NOMO-1 treated with DMSO at 0.1 percent for 48 hours (cell line): Measurements from ENCODE around the gene SLC22A9.
A peak's percentile ranks its signal among the peaks of the same experiment; 100 is the strongest.
"Not testable (repeated sequence)": the region's sequence is repeated elsewhere in the genome, so short reads cannot be mapped to it uniquely, and the experiment has no call there.

Experiments
- DNase-seq: peaks from one replicate; lab custom pipeline; 2025; ENCODE audit not compliant: unreplicated experiment; lab: John Stamatoyannopoulos, UW

Gene SLC22A9

DNA sequence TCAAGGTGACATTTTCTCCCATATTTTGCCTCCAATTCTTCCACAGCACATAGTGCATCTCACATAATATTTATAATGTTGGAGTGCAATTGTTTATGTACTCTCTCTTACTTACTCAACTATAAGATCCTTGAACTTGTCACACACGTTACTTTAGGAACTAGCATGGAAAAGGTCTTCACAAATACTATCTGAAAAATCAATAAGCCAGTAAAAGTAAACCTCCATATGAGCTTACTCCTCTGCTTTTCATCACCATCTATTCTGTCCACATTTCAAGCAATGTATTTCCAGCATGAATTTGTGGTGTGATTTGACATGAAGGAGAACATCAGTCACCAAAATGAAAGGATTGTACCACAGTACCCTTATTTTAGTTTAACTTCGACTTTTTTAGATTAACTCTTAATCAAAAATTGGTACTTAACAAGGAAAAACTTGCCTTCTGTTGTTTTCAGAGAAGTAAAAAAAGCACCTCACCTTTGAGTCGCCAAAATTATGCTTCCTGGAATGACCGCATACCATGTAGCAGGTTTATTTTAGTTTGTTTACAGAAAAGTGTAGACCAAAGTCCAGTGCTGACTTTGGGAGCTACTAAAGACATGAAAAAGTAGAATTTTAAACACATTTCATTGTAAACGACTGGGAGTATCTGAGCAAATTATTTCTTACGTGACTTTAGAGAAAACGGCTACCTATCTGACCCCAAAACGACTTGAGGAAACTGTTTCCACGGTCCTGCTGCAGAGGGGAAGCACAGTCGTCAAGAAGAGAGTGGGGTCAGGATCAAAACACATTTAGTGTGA, at the start of gene SLC22A9:
Gene SLC22A9 (plus strand): TSS at position 621 of the 806 bp plus-strand sequence. CDS start 272 bp downstream, outside the sequence.
- DNase-seq, result no peak

DNA sequence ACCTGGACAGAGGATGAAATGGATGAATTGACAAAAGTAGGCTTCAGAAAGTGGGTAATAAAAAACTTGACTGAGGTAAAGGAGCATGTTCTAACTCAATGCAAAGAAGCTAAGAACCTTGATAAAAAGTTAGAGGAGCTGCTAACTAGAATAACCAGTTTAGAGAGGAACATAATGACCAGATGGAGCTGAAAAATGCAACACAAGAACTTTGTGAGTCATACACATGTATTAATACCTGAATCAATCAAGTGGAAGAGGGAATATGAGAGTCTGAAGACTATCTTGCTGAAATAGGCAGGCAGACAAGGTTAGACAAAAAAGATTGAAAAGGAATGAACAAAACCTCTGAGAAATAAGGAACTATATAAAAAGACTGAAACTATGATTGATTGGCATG, 47.9 kb upstream of the SLC22A9 start:
- no peak for DNase-seq

DNA sequence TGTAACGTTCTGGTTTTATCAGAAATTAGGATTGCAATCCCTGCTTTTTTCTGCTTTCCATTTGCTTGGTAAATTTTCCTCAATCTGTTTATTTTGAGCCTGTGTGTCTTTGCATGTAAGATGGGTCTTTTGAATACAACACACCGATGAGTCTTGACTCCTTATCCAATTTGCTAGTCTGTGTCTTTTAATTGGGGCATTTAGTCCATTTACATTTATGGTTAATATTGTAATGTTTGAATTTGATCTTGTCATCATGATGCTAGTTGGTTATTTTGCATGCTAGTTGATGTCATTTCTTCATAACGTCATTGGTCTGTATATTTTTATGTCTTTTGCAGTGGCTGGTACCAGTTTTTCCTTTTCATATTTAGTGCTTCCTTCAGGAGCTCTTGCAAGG, 34.5 kb upstream of the SLC22A9 start:
- not testable (repeated sequence) for DNase-seq

DNA sequence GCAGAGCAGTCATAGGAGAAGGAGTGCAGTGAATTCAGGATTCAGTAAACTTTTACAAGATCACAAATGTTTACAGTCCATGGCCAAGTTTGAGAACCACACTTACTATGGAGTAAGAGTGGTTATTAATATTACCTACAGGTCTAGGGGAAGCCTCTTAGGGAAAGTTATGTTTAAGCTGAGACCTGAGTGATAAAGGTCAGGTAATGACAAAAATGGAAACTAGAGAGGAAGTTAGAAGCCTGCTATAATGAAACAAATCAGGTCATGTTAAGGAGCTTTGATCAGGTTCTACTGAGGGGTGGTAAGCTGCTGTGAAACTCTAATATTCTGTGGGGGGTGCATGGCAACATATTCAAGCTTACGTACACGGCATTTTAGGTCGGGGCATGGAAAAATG, 32.5 kb upstream of the SLC22A9 start:
- no peak for DNase-seq

DNA sequence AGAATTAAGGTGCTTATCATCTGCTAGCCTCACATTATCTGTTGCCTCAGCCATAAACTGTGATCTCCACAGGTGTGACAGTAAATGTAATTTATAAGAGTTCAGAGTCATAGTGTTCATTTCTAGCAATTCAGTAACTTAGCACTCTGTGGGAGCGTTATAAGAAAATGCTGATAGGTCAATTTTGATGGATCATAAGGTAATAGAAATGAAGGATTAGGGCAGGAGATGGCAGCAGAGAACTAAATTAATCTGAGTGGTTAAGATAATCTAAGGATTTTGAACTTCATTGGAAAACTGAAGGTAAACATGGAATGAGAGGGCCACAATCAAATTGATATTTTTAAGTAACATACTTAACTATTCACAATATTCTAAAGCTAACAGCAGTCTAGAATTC, 26.5 kb upstream of the SLC22A9 start:
- no peak for DNase-seq

DNA sequence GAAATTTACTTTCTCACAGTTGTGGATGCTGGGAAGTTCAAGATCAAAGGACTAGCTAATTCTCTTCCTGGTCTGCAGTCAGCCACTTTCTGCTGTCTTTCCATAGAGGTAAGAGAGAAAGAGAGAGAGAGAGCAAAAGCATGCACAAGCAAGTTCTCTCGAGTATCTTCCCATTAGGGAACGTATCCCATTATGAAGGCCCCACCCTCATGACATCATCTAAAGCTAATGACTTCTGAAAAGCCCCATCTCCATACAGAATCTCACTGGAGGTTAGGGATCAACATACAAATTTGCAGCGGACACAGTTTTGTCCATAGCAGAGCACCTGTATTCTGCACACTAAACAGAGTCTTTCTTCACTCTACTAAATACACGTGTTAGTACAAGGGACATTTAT, 17.4 kb upstream of the SLC22A9 start:
- no peak for DNase-seq

DNA sequence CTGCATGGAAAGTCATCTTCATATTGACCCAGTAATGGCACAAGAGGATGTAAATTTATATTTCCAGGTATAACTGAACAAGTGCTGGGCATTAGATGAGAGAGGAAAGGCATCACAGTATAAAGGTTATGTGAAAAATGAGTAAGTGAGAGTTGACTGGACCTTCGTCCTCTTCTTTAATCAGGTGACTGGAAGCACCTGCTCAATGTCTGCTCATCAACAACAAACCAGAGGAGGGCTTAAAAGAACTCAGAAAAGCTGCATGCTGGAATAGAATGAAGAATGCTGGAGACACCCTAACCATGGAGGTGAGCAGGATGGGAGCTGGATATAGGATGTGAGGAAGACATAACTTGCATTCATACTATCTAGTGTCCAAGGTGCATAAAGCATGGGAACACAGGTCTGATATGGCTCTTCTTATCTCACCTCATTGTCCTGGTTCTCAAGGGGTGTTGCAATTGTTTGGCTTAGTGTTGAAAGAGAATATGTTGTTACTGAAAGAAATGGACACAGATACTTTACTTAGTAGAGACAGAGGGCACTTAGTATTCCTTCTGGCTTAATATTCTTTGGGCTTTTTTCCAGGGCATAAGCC, 7.3 kb upstream of the SLC22A9 start:
- no peak for DNase-seq

DNA sequence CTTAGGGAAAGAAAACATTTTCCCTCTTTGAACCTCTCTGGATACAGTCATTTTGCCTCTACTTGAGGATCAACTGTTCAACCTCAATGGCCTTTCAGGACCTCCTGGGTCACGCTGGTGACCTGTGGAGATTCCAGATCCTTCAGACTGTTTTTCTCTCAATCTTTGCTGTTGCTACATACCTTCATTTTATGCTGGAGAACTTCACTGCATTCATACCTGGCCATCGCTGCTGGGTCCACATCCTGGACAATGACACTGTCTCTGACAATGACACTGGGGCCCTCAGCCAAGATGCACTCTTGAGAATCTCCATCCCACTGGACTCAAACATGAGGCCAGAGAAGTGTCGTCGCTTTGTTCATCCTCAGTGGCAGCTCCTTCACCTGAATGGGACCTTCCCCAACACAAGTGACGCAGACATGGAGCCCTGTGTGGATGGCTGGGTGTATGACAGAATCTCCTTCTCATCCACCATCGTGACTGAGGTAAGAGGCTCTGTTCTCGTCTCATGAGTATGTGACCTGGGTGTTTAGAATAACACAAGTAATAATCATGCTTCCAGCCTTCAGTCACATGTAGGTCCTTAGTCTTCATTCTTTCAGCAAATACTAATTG, 495 bp downstream of the SLC22A9 start:
- no peak for DNase-seq

DNA sequence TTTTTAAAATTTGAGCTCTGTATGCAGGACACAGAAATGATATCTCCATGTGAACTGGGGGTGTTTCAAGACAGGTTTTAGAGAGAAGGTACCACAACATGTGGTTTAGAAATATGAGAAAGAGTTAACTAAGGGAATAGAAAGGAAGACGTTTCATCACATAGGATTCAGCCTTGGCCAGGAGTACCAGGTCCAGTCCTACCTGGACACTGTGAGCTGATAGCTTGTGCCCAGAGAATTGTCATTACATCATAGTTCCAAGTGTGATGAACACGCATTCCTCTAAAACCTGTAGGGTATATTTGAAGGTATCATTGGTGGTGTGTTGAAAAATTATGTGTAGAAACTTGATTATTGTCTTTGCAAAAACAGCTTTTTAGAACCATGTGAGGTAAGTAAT, 1.8 kb downstream of the SLC22A9 start:
- no peak for DNase-seq

DNA sequence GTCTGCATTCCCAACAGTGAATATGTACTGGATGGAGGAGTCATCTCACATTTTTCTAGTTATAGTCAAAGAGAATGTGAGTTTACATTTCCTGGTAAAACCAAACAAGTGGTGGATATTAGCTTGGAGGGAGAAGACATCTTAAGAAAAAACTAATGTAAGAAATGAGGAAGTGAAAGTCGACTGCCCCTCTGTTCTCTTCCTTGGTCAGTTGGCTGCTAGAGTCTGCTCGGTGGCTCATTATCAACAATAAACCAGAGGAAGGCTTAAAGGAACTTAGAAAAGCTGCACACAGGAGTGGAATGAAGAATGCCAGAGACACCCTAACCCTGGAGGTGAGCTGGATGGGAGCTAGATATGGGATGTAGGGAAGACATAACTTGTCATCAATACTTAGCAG, 5.8 kb downstream of the SLC22A9 start:
- peak; percentile 90 for DNase-seq

DNA sequence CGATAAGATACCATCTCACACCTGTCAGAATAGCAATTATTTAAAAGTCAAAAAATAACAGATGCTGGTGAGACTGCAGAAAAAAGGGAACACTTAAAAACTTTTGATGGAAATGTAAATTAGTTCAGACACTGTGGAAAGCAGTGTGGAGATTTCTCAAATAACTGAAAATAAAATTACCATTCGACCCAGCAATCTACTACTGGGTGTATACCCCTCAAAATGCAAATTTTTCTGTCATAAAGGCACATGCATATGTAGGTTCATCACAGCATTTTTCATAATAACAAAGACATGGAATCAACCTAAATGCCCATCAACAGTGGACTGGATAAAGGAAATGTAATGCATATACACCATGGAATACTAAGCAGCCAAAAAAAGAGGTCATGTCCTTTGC, 10.5 kb downstream of the SLC22A9 start:
- no peak for DNase-seq

DNA sequence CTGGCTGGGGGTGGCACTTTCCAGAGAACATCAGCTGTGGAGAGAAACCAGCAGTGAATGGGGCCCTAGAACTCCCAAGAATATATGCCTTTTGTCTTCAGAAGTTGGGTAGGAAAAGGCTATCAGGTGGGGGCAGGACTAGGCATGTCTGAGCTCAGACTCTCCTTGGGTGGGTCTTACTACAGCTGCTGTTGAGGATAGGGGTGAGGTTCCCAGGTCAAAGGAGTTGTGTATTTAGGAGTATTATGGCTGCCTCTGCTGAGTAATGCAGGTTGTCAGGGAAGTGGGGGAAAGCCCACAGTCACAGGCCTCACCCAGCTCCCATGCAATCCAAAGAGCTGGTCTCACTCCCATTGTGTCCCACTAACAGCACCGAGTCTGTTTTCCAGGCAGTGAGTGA, 26.1 kb downstream of the SLC22A9 start:
- DNase-seq, result no peak

DNA sequence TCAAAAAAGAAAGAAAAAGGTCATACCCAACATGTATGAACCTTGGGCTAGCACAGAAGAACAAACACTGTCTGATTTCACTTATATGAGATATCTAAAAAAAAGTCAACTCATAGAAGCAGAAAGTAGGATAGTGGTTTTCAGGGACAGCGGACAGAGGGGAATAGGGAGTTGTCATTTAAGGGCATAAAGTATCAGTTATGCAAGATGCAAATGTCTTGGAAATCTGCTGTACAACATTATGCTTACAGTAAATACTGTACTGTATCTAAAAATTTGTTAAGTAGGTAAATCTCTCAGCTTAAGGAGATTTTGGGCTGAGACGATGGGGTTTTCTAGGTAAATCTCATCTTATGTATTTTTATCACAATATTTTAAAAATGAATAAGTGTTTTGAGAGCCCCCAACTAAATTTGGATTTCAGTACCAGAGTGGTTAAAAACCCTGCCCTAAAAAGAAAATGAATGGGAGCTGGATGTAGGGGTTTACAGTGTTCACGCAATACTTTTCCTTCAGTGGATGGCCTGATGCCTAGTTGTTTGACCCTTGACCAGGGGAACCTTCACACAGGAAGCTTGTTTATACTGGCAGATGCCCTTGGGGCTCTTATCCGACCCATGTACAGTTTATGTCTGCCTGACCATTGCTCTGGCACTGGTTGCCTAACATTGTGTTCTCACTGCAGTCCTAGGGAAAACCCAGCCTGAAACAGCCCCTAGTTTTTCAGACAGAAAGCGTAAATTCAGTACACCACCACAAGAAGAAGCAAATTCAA, 34.8 kb downstream of the SLC22A9 start:
- no peak for DNase-seq

DNA sequence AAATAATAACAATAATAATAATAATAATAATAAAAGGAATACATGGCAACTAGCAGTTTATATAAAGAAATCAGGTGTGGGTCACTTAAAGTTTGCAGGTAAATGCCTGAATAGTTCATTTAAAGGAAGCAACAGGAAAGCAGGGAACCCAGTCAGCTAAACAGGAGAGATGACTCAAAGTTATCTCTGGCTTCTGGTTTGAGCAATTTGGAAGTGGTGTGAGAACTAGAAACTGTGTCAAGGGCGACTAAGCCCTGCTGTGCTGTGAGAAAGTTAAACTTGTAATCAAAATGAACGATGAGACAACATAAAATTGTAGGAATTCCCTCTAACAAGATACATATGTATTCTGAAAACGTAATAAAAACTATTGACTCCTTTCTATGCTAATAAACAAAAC, 35.5 kb downstream of the SLC22A9 start:
- DNase-seq, result no peak

DNA sequence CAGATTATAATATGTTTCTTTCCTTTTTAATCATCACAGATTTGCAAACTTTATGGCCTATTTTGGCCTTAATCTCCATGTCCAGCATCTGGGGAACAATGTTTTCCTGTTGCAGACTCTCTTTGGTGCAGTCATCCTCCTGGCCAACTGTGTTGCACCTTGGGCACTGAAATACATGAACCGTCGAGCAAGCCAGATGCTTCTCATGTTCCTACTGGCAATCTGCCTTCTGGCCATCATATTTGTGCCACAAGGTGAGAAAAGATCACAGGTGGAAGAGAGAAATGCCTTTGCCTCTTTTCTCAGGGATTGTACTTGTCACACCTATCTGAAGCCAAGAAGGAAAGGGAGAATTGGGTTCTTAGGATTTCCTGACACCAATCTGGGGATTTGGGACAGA, 36.9 kb downstream of the SLC22A9 start:
- no peak for DNase-seq

DNA sequence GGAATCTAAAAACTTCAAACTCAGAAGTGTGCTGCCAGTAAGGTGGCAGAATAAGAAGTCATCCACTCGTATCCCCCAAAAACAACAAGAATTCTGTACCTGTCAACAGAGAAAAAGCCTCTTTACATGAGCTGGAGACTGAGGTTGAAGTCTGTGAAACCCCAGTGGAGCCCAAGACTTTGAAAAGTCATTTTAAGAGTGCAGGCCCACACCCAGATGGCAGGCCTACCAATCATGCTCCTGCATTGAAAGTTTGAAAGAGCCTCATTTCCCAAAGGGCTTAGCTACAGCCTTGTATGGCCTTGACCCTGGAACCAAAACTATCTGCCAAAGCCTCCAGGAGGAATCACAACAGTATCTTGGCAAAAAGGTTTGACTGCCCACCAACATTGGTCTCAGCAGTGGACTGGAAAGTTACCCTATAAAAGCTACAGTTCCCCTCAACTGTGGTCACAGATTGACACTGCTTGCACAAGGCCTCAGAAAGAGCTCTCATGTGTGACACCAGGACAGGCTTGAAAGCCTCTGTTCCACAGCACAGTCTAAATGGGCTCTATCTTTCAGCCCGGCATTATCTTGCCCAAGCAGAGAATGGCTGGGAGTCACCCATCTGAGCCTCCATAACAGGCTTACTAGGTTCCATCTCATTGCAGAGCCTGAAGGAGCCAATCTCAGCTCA, 47.7 kb downstream of the SLC22A9 start:
- DNase-seq, result no peak

DNA sequence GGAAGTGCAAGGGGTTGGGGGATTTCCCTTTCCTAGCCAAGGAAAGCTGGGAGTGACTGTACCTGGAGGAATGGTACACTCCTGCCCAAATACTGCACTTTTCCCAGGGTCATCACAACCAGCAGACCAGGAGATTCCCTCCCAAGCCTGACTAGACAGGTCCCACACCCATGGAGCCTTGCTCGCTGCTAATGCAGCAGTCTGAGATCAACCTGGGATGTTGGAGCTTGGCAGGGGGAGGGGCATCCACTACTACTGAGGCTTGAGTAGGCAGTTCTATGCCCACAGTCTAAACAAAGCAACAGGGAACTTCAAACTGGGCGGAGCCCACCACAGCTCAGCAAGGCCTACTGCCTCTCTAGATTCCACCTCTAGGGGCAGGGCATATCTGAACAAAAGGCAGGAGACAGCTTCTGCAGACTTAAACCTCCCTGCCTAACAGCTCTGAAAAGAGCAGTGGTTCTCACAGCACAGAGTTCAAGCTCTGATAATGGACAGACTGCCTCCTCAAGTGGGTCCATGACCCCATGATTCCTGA, 58.5 kb downstream of the SLC22A9 start:
- no peak for DNase-seq

DNA sequence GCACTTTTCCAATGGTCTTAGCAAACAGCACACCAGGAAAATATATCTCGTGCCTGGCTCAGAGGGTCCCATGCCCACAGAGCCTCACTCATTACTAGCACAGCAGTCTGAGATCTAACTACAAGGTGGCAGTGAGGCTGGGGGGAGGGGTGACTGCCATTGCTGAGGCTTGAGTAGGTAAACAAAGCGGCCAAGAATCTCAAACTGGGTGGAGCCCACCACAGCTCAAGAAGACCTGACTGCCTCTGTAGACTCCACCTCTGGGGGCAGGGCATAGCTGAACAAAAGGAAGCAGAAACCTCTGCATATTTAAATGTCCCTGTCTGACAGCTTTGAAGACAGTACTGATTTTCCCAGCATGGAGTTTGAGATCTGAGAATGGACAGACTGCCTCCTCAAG, 61.1 kb downstream of the SLC22A9 start:
- DNase-seq, result not testable (repeated sequence)

DNA sequence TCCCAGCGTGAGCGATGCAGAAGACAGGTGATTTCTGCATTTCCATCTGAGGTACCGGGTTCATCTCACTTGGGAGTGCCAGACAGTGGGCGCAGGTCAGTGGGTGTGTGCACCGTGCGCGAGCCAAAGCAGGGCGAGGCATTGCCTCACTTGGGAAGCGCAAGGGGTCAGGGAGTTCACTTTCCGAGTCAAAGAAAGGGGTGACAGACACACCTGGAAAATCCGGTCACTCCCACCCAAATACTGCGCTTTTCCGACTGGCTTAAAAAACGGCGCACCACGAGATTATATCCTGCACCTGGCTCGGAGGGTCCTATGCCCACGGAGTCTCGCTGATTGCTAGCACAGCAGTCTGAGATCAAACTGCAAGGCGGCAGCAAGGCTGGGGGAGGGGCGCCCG, 65.8 kb downstream of the SLC22A9 start:
- not testable (repeated sequence) for DNase-seq

DNA sequence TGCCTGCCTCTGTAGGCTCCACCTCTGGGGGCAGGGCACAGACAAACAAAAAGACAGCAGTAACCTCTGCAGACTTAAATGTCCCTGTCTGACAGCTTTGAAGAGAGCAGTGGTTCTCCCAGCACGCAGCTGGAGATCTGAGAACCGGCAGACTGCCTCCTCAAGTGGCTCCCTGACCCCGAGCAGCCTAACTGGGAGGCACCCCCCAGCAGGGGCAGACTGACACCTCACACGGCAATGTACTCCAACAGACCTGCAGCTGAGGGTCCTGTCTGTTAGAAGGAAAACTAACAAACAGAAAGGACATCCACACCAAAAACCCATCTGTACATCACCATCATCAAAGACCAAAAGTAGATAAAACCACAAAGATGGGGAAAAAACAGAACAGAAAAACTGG, 66.2 kb downstream of the SLC22A9 start:
- not testable (repeated sequence) for DNase-seq

DNA sequence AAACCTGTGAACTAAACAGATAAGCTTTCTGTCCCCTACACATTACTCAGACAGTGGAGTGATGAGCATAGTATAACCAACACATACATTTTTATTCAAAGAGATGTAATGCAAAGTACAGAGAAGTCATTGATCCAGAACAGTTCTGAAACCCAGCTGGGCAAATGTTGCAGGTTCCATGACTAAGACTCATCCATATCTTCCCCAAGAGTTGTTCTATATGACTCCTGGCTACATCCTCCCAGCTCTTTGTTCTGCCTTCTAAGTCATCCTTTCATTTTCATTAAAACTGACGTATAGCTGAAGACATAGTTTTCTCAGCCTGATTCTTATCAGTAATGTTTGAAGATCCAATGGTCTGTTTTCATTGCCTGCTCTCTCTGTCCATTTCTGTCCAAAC, 74.1 kb downstream of the SLC22A9 start:
- no peak for DNase-seq
